RCC 7860 (cell line): Measurements from ENCODE around the gene PGA4.
"Not testable (repeated sequence)": the region's sequence is repeated elsewhere in the genome, so short reads cannot be mapped to it uniquely, and the experiment has no call there.

Experiments used
- DNase-seq: peaks from one replicate; pipeline ENCODE4 v3.0.0-alpha.2; 2015; ENCODE audit warnings: low spot score
- FAIRE-seq: peaks from 2 replicates; lab custom pipeline; 2012; peaks lifted over from hg19 to GRCh38; lab: Jason Lieb, UNC

PGA4 gene

DNA sequence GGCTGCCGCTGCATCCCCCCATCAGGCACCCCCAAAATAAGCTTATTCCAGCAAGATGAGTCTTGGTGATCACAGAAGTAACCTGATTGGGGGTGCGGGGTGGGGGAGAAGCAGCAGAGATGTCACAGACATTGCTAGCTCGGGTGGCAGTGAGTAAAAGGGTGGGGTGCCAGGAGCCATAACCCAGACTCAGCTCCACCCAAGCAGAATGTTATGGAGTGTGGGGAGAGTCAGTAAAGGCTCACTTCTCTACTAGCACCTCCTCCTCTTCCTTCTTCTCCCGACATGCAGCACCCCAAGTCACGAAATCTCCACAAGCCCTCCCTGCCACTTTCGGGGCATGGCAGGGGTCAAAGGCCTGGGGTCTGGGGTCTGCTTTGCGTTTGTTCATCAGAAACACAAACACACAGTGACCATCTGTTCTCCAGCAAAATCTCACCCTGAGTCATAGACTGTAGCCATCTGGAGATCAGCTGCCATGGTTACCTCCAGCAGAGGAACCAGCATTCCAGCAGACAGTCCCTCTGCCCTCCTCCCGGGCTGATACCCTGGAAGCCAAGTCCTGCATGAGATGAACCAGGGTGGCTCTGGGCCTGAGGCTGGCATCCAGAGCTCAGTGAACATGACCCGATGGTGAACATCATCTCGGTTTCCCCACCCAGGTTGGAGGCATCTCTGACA lies 23.3 kb downstream of the PGA4 start:
- not testable (repeated sequence) for DNase-seq, FAIRE-seq

- not testable (repeated sequence) for FAIRE-seq, DNase-seq
These were observed 25.9 kb downstream of the PGA4 start for GRCh38 chr11:61248071-61248470.

GRCh38 chr11:61249201-61249600 lies 27.1 kb downstream of the PGA4 start:
- not testable (repeated sequence) for DNase-seq, FAIRE-seq

GRCh38 chr11:61250796-61251765 lies 28.9 kb downstream of the PGA4 start:
- not testable (repeated sequence) for DNase-seq, FAIRE-seq

DNA sequence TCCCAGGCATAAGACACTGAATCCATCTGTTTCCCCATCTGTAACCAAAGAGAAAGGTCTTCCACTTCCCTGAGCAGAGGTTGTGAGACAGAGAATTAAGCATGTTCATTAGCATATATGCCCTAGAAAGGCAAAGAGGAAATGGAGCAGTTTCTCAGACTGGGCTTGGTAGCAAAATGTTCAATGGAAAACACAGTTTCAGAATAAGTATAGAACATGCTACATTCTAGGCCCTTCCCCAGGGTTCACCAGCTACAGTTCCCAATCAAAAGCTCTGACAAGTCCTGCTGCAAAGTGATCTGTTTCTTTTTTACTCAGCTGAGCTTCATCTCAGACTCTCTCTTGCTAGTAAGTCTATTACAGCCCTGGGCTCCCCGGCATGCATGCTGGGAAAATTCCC lies 30.2 kb downstream of the PGA4 start:
- not testable (repeated sequence) for FAIRE-seq, DNase-seq

GRCh38 chr11:61254403-61255025 lies 32.4 kb downstream of the PGA4 start:
- DNase-seq (peak; percentile 32), FAIRE-seq (no peak)

GRCh38 chr11:61256710-61257482 lies 34.7 kb downstream of the PGA4 start:
- DNase-seq (no peak), FAIRE-seq (no peak)

GRCh38 chr11:61258546-61258945 lies 36.4 kb downstream of the PGA4 start:
- FAIRE-seq: no peak
- DNase-seq: no peak

DNA sequence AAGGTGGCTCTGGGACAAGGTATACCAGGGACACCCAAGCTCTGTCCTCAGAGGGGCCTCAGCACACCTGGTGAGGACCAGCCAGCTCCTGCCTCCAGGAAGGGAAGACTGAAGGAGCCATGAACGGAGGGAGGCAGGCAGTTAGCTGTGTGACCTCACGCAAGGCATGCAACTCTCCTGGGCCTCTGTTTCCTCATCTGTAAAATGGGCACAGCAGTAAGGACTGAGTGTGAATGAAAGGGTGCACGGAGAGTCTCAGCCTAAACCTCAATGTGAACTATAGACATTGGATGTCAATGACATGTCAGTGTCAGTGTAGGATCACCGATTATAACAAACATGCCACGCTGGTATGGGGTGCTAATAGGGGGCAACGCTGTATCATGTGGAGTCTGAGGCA lies 37.2 kb downstream of the PGA4 start:
- no peak for DNase-seq
- FAIRE-seq: no peak

DNA sequence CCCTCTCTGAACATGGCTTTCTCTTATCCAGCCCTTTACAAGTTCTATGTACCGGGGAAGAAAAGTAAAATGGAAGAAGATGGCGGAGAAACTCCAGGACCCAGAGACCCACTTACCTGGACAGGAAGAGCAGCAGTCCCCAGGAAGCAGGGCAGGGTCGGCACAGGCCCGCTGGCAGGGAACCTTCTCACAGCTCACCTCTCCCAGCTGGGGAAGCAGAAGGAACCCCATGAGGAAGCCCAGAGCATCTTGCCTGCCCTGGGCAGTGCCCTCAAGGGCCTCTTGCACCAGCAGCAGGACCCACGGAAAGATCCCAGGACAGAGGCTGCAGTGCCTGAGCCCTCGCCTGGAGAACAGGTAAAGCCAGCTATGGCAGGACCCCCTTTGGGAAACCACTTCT lies 42.2 kb downstream of the PGA4 start:
- DNase-seq (no peak), FAIRE-seq (no peak)

DNA sequence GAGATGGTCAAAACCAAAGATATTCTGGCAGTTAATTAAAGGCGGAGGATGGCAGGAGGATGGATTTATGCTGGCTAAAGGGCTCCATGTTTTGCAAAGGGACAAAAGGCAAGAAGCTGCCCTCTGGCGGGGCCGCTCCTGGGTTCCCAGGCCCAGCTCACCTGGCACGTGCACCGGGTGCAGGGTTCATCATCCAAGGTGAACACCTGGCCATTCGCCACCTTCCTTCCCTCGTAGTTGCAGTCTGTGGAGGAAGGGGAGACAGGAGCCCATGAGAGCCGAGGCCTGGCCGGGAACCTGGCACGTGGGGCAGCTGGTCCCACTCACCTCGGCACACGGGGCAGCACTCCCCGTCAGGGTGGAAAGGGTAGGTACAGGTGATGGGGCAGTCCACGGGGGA lies 42.6 kb downstream of the PGA4 start:
- FAIRE-seq (no peak), DNase-seq (no peak)

- no peak for FAIRE-seq
These were observed 43.2 kb downstream of the PGA4 start for GRCh38 chr11:61265357-61265756.

DNA sequence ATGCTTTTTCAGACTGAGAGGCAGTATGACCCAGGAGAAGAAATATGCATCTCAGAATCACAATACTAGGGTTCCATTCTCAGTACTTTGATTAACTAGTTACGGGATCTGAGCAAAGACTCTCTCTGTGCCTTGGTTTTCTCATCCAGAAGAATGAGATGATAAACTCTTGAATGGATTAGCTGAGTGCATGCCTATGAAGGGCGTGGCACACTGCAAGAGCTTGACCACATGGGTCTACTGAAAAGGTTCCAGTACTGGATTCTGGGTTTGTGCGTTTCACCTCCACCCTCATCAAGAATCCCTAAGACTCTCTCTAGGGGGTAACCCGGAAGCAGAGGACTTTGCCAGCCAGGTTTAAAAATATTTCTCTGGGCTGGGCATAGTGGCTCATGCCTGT lies 44.5 kb downstream of the PGA4 start:
- DNase-seq (no peak), FAIRE-seq (no peak)

More at GRCh38 chr11:61265357-61265756, 43.2 kb downstream of the PGA4 start:
- no peak for DNase-seq

GRCh38 chr11:61267437-61267841 lies 45.3 kb downstream of the PGA4 start:
- FAIRE-seq (no peak), DNase-seq (no peak)

DNA sequence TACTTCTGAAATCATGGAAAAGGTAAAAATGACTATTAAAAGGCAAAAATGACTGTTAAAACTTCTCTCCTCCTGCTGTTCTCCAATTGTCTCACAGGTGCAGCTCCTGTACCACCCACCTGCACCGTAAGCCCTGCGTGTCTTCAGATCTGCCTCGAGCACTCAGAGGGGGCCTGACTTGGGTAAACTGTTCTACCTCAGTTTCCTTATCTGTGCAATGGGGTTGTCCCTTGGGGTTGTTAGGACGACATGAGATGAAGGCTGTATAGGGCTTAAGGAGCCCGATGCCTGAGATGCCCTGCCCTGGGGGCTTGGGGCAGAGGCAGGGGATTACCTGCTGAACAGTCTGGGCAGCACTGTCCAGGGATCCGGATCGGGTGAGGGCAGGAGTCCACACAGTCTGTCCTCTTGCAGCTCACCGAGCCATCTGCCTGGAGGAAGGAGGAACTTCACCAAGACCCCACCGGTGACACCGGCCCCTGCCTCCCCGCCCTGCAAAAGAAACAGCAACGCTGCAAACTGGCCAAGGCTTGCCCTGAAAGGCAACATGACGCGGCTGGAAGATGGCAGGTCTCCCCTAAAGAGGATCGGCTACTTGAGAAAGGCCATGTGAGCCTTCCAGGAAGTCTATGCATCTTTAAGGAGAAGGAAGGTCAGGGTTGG lies 46.6 kb downstream of the PGA4 start:
- no peak for DNase-seq
- no peak for FAIRE-seq

- FAIRE-seq (no peak), DNase-seq (no peak)
These were observed 48.4 kb downstream of the PGA4 start for GRCh38 chr11:61270354-61271076.

- no peak for DNase-seq
- FAIRE-seq: no peak
These were observed 50.6 kb downstream of the PGA4 start for GRCh38 chr11:61272731-61273130.

DNA sequence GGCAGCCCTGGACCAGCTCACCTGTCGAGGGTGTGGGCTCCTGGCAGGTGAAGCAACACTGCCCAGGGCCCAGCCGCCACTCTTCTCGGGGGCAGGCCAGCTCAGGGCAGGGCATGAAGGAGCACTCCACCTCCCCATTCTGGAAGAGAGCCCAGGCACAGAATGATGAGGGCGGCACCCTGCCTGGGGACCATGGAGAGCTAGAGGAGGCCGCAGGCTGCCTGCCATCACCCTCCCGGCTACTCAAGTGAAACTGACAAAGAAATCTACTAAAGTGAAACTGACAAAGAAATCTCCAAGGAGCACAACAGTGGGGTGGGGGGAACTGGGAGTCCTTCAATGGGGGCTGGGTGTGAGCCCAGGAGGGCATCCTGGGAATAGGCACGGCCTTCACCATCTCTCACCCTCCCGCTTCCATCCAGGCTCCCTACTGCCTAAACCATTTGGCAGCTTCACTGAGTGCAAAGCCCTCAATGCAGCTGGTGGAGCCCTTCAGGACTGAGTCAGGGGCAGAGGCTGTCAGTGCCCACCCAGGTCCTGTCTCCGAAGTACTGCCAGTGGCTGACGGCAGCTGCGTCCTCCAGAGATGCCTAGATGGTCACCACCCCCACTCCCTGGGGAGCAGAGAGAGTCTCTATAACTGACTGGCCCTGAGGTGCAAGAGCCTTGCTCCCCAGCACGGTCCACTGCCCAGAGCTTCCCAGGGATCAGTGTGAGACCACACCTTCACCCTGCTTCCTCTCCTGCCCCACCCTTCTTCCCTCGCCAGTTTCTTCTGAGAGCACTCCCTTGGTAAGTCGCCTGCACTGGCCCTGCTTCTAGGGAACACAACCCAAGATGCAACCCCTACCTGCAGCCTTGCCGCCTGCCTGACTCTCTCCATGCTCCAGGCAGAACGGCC lies 51.3 kb downstream of the PGA4 start:
- DNase-seq (no peak), FAIRE-seq (no peak)
